HUES64 (cell line): ENCODE data around the gene ZNF823.

Experiments used
- H3K27ac ChIP-seq: 2 replicates; pipeline ENCODE4 v1.7.0; 2013; ENCODE audit warnings: low read depth, low read length, inconsistent platforms
- H3K27me3 ChIP-seq: 2 replicates; pipeline ENCODE4 v1.6.1; 2013; ENCODE audit warnings: mild to moderate bottlenecking, low read length; ENCODE audit not compliant: insufficient read depth
- H3K36me3 ChIP-seq: 2 replicates; pipeline ENCODE4 v1.6.1; 2013; ENCODE audit warnings: mild to moderate bottlenecking, low read length; ENCODE audit not compliant: insufficient read depth
- H3K4me1 ChIP-seq: 2 replicates; pipeline ENCODE4 v1.6.1; 2013; ENCODE audit warnings: mild to moderate bottlenecking, low read length, moderate library complexity; ENCODE audit not compliant: insufficient read depth
- H3K4me3 ChIP-seq: 2 replicates; pipeline ENCODE4 v1.5.1; 2013; ENCODE audit warnings: mild to moderate bottlenecking, low read length, moderate library complexity
- H3K9ac ChIP-seq: 2 replicates; pipeline ENCODE4 v1.6.1; 2013; ENCODE audit warnings: mild to moderate bottlenecking, low read depth, low read length
- H3K9me3 ChIP-seq: 2 replicates; pipeline ENCODE4 v1.6.1; 2013; ENCODE audit warnings: low read depth, low read length; ENCODE audit not compliant: insufficient read depth
- WGBS: fragments of 150-250, 120-280 bp; methylation state at CpG from one replicate; pipeline ENCODE4 v1.1.7; 2013; ENCODE audit warnings: missing lambda C conversion rate; 5-methylcytosine and 5-hydroxymethylcytosine counted together

The ZNF823 gene

GRCh38 chr19:11766597-11767591 is 28.1 kb upstream of the ZNF823 start, which contains the start of gene ZNF441:
ZNF441 (plus strand) TSS chr19:11767000; CDS start chr19:11767194, 194 bp downstream.
- no peaks in the 10 kb centered on the region for H3K36me3 ChIP-seq
- peaks cover 29% of the 10 kb centered on the region for H3K27me3 ChIP-seq
- 0 out of 2 replicates have a peak, but pooled peaks cover 12% of the 10 kb centered on the region for H3K9me3 ChIP-seq
- H3K27ac ChIP-seq = no peak within 1 kb of the TSS
- H3K9ac ChIP-seq = peak within 1 kb of the TSS; percentile 60
- H3K4me3 ChIP-seq = peak within 1 kb of the TSS; percentile 65
- WGBS = 2% methylated on average over 61 of the region's 61 CpGs
- H3K4me1 ChIP-seq = no peaks in the 10 kb centered on the region

GRCh38 chr19:11763611-11764010 is 24.9 kb upstream of the ZNF823 start:
- H3K9me3 ChIP-seq = no peaks in the 10 kb centered on the region
- peaks cover 22% of the 10 kb centered on the region for H3K27me3 ChIP-seq
- H3K4me1 ChIP-seq = no peaks in the 10 kb centered on the region
- no peak overlapping the region for H3K4me3 ChIP-seq
- no peak overlapping the region for H3K9ac ChIP-seq
- WGBS = no CpG with 5 or more reads among the region's 1 CpG
- no peaks in the 10 kb centered on the region for H3K36me3 ChIP-seq
- H3K27ac ChIP-seq = no peak overlapping the region

- H3K4me3 ChIP-seq = no peak overlapping the region
- peaks cover 17% of the 10 kb centered on the region for H3K27me3 ChIP-seq
- 70% methylated on average over 1 of the region's 3 CpGs for WGBS
- H3K9me3 ChIP-seq = no peaks in the 10 kb centered on the region; the same call in 1 of the 2 replicates
- H3K4me1 ChIP-seq = no peaks in the 10 kb centered on the region
- no peak overlapping the region for H3K9ac ChIP-seq
- no peak overlapping the region for H3K27ac ChIP-seq
- H3K36me3 ChIP-seq = no peaks in the 10 kb centered on the region
Measured at GRCh38 chr19:11763117-11763516, 24.4 kb upstream of the ZNF823 start.

- Histone ChIP-seq H3K4me1 (no peaks in the 10 kb centered on the region), H3K4me3 (no peak overlapping the region), H3K9me3 (peaks cover 21% of the 10 kb centered on the region), H3K27ac (no peak overlapping the region), H3K27me3 (0 out of 2 replicates have a peak, but pooled peaks cover 3% of the 10 kb centered on the region), H3K36me3 (no peaks in the 10 kb centered on the region), H3K9ac (no peak overlapping the region)
- 91% methylated on average over 7 of the region's 7 CpGs for WGBS
Measured at GRCh38 chr19:11759805-11760204, 21.1 kb upstream of the ZNF823 start.

GRCh38 chr19:11756965-11757364 is 18.2 kb upstream of the ZNF823 start:
- Histone ChIP-seq H3K27me3 (no peaks in the 10 kb centered on the region), H3K9ac (no peak overlapping the region)
- 86% methylated on average over 1 of the region's 1 CpG for WGBS

GRCh38 chr19:11754663-11755062 is 15.9 kb upstream of the ZNF823 start:
- Histone ChIP-seq H3K27ac (no peak overlapping the region), H3K27me3 (no peaks in the 10 kb centered on the region), H3K4me1 (no peaks in the 10 kb centered on the region), H3K9ac (no peak overlapping the region), H3K4me3 (no peak overlapping the region), H3K36me3 (no peaks in the 10 kb centered on the region), H3K9me3 (peaks cover 59% of the 10 kb centered on the region)
- 70% methylated on average over 4 of the region's 4 CpGs for WGBS

More at GRCh38 chr19:11756965-11757364, 18.2 kb upstream of the ZNF823 start:
- Histone ChIP-seq H3K36me3 (no peaks in the 10 kb centered on the region), H3K4me1 (no peaks in the 10 kb centered on the region), H3K4me3 (no peak overlapping the region), H3K9me3 (peaks cover 40% of the 10 kb centered on the region), H3K27ac (no peak overlapping the region)

GRCh38 chr19:11752244-11752736 is 13.5 kb upstream of the ZNF823 start:
- Histone ChIP-seq H3K9ac (no peak overlapping the region), H3K4me1 (no peaks in the 10 kb centered on the region), H3K27ac (no peak overlapping the region), H3K4me3 (no peak overlapping the region), H3K36me3 (no peaks in the 10 kb centered on the region), H3K9me3 (peaks cover 71% of the 10 kb centered on the region), H3K27me3 (no peaks in the 10 kb centered on the region)
- no CpG with 5 or more reads among the region's 2 CpGs for WGBS

- Histone ChIP-seq H3K9me3 (peaks cover 57% of the 10 kb centered on the region), H3K9ac (no peak overlapping the region), H3K36me3 (no peaks in the 10 kb centered on the region), H3K27ac (no peak overlapping the region), H3K27me3 (no peaks in the 10 kb centered on the region), H3K4me1 (no peaks in the 10 kb centered on the region), H3K4me3 (no peak overlapping the region)
- 62% methylated on average over 2 of the region's 2 CpGs for WGBS
Measured at GRCh38 chr19:11749751-11750150, 11.0 kb upstream of the ZNF823 start.

- Histone ChIP-seq H3K27me3 (no peaks in the 10 kb centered on the region), H3K4me1 (no peaks in the 10 kb centered on the region), H3K9me3 (peaks cover 41% of the 10 kb centered on the region), H3K27ac (no peak overlapping the region), H3K4me3 (no peak overlapping the region), H3K9ac (no peak overlapping the region), H3K36me3 (no peaks in the 10 kb centered on the region)
- WGBS = 77% methylated on average over 1 of the region's 1 CpG
Measured at GRCh38 chr19:11747277-11747676, 8.5 kb upstream of the ZNF823 start.

- peaks cover 5% of the 10 kb centered on the region; the same call in 1 of the 2 replicates for H3K27me3 ChIP-seq
- no peak overlapping the region for H3K27ac ChIP-seq
- H3K9ac ChIP-seq = no peak overlapping the region
- H3K36me3 ChIP-seq = no peaks in the 10 kb centered on the region
- peaks cover 32% of the 10 kb centered on the region for H3K9me3 ChIP-seq
- H3K4me3 ChIP-seq = no peak overlapping the region
- H3K4me1 ChIP-seq = no peaks in the 10 kb centered on the region
Measured at GRCh38 chr19:11745869-11746268, 7.1 kb upstream of the ZNF823 start.

GRCh38 chr19:11737964-11738745 is 591 bp downstream of the ZNF823 start:
- no peaks in the 10 kb centered on the region for H3K36me3 ChIP-seq
- H3K27me3 ChIP-seq = peaks cover 32% of the 10 kb centered on the region

More at GRCh38 chr19:11737964-11738745, 591 bp downstream of the ZNF823 start:
- Histone ChIP-seq H3K4me1 (peaks cover 9% of the 10 kb centered on the region; the same call in 1 of the 2 replicates), H3K9me3 (no peaks in the 10 kb centered on the region), H3K4me3 (peak overlapping the region; percentile 76), H3K9ac (peak overlapping the region; percentile 55), H3K27ac (no peak overlapping the region)
- 1% methylated on average over 52 of the region's 52 CpGs for WGBS
